Nephron (organoid): Measurements from ENCODE around the gene SELP.

ENCODE experiments used
- H3K27ac Mint-ChIP-seq, 3 experiments: 2 replicates each; pipeline ENCODE4 v1.8.0; 2020; ENCODE audit warnings: mixed read lengths in 3 of 3, mild to moderate bottlenecking in 2 of 3, moderate library complexity in 1 of 3
- H3K27me3 Mint-ChIP-seq: 2 replicates; pipeline ENCODE4 v1.8.0; 2021; ENCODE audit warnings: low read depth, mild to moderate bottlenecking, moderate library complexity, mixed read lengths
- H3K36me3 Mint-ChIP-seq: 2 replicates; pipeline ENCODE4 v1.8.0; 2020; ENCODE audit warnings: low read depth, mixed read lengths
- H3K4me1 Mint-ChIP-seq: 2 replicates; pipeline ENCODE4 v1.8.0; 2020; ENCODE audit warnings: mixed read lengths
- H3K4me3 Mint-ChIP-seq, 3 experiments: 2 replicates each; pipeline ENCODE4 v1.8.0; 2020; ENCODE audit warnings: mild to moderate bottlenecking in 3 of 3, mixed read lengths in 3 of 3, moderate library complexity in 2 of 3
- H3K9me3 Mint-ChIP-seq: 2 replicates; pipeline ENCODE4 v1.8.0; 2020; ENCODE audit warnings: mixed read lengths
- TF ChIP-seq, protein P1 (sequence below), 3 experiments: fragments of 200-600 bp; sonication (generic); IDR thresholded peaks; one replicate each; pipeline ENCODE4 v1.5.0; 2021; ENCODE audit warnings: antibody characterized with exemption in 3 of 3; ENCODE audit not compliant: unreplicated experiment in 3 of 3

Gene SELP

DNA sequence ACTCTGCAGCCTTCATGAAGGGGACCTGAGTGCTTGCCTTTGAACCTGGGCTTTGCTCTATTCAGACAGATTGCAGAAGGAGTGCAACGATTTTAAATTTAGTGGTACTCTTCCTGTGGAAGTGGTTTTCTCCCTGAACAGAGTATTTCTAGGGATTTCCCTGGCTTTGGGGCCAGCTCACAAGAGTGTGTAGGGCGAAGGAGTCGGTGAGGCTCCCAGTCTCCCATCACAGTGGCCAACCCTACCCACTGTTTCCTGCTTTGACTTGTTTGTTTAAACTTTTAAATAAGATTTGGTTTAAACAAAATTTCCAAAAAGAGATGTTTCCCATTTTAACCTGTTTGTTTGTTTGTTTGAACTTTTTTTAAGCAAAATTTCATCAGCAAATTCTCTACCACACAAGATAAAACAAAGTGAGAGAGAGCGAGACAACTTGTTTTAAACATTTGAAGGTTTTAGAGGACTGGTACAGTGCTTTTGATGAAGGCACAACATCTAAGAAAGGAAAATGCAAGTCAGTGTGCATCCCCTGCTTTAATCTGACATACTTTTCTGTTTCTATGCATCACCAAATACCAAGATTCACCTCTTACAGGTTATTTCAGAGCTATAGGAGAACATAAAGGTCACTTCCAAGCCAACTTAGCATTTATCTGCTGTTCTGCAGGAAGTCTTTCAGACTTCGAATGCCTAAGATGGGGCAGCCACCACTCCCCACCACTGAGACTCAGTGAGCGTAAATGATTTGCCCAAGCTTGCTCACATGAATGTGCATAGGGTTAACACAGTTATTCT, 6.6 kb downstream of the SELP start:
- no peak overlapping the region for H3K27ac Mint-ChIP-seq
- TF ChIP-seq, protein P1, sequence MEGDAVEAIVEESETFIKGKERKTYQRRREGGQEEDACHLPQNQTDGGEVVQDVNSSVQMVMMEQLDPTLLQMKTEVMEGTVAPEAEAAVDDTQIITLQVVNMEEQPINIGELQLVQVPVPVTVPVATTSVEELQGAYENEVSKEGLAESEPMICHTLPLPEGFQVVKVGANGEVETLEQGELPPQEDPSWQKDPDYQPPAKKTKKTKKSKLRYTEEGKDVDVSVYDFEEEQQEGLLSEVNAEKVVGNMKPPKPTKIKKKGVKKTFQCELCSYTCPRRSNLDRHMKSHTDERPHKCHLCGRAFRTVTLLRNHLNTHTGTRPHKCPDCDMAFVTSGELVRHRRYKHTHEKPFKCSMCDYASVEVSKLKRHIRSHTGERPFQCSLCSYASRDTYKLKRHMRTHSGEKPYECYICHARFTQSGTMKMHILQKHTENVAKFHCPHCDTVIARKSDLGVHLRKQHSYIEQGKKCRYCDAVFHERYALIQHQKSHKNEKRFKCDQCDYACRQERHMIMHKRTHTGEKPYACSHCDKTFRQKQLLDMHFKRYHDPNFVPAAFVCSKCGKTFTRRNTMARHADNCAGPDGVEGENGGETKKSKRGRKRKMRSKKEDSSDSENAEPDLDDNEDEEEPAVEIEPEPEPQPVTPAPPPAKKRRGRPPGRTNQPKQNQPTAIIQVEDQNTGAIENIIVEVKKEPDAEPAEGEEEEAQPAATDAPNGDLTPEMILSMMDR (IDR thresholded peaks at IDR 0.05; ENCODE audit: unreplicated experiment in 3 of 3), result no peak
- no peaks in the 10 kb centered on the region for H3K36me3 Mint-ChIP-seq
- H3K9me3 Mint-ChIP-seq, result peaks cover 2% of the 10 kb centered on the region
- H3K4me3 Mint-ChIP-seq, result no peak overlapping the region
- H3K4me1 Mint-ChIP-seq, result no peaks in the 10 kb centered on the region
- H3K27me3 Mint-ChIP-seq, result peaks cover 7% of the 10 kb centered on the region

DNA sequence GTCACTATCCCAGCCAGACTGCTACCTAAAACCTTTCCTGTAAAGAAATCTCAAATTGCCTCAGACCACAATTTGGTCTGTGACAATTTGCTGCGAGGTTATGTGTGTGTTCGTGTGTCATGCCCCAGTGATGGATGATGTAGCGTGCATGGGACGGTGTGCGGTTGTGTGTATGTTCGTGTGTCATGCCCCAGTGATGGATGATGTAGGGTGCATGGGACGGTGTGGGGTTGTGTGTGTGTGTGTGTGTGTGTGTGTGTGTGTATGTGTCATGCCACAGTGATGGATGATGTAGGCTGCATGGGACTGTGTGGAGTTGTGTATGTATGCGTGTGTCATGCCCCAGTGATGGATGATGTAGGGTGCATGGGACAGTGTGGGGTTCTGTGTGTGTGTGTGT, 9.4 kb downstream of the SELP start:
- no peaks in the 10 kb centered on the region for H3K4me1 Mint-ChIP-seq
- no peak overlapping the region for H3K4me3 Mint-ChIP-seq

DNA sequence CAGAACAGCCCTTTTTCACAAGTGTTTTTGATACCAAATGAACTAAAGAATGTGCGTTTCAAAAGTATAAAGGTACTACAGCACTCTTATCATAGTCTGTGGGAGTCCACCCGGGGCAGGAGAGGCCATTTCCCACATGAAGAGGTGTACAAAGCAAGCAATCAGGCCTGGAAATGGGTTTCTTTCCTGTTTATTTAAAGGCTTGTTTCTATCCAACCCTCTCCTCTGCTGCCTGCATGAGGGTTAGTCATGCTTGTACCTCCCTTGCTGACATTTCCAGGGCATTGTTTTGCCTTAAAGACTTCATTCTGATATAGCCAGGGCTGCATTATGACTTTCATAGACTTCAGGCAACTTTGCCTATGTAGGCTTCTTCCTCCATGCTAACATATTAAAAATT, 11.6 kb downstream of the SELP start:
- Mint-ChIP-seq H3K4me1 (no peaks in the 10 kb centered on the region), H3K27ac (no peak overlapping the region), H3K4me3 (no peak overlapping the region), H3K9me3 (peaks cover 2% of the 10 kb centered on the region), H3K36me3 (no peaks in the 10 kb centered on the region), H3K27me3 (peaks cover 11% of the 10 kb centered on the region)
- TF ChIP-seq, protein P1 (IDR thresholded peaks at IDR 0.05; ENCODE audit: unreplicated experiment in 3 of 3), result no peak

More for the DNA sequence above, 9.4 kb downstream of the SELP start:
- TF ChIP-seq, protein P1 (IDR thresholded peaks at IDR 0.05; ENCODE audit: unreplicated experiment in 3 of 3), result no peak
- Mint-ChIP-seq H3K27me3 (peaks cover 6% of the 10 kb centered on the region), H3K9me3 (peaks cover 2% of the 10 kb centered on the region), H3K36me3 (no peaks in the 10 kb centered on the region), H3K27ac (no peak overlapping the region)

- Mint-ChIP-seq H3K4me3 (no peak overlapping the region), H3K27me3 (peaks cover 14% of the 10 kb centered on the region), H3K36me3 (no peaks in the 10 kb centered on the region), H3K9me3 (no peaks in the 10 kb centered on the region), H3K27ac (no peak overlapping the region), H3K4me1 (no peaks in the 10 kb centered on the region)
- TF ChIP-seq, protein P1 (IDR thresholded peaks at IDR 0.05; ENCODE audit: unreplicated experiment in 3 of 3), result no peak
Observed at GRCh38 chr1:169615803-169616202, 14.1 kb downstream of the SELP start.

- Mint-ChIP-seq H3K9me3 (no peaks in the 10 kb centered on the region), H3K4me3 (no peak overlapping the region), H3K27me3 (peaks cover 15% of the 10 kb centered on the region), H3K4me1 (no peaks in the 10 kb centered on the region), H3K27ac (no peak overlapping the region), H3K36me3 (no peaks in the 10 kb centered on the region)
- TF ChIP-seq, protein P1 (IDR thresholded peaks at IDR 0.05; ENCODE audit: unreplicated experiment in 3 of 3), result no peak
Observed at GRCh38 chr1:169610858-169611257, 19.1 kb downstream of the SELP start.

- H3K9me3 Mint-ChIP-seq, result no peaks in the 10 kb centered on the region
- H3K36me3 Mint-ChIP-seq, result no peaks in the 10 kb centered on the region
- H3K4me3 Mint-ChIP-seq, result no peak overlapping the region
- TF ChIP-seq, protein P1 (IDR thresholded peaks at IDR 0.05; ENCODE audit: unreplicated experiment in 3 of 3), result no peak
- no peak overlapping the region for H3K27ac Mint-ChIP-seq
- H3K27me3 Mint-ChIP-seq, result peaks cover 8% of the 10 kb centered on the region
- no peaks in the 10 kb centered on the region for H3K4me1 Mint-ChIP-seq
Observed at GRCh38 chr1:169610108-169610507, 19.8 kb downstream of the SELP start.
